Vagina (tissue), 2 donors: Measurements from ENCODE around the gene ENAH.

Source experiments
- POLR2A ChIP-seq, 2 donors: fragments of 450-650 bp; IDR thresholded peaks; one replicate each; pipeline ENCODE4 v1.6.1; 2017; ENCODE audit warnings: antibody characterized with exemption in 2 of 2, mild to moderate bottlenecking in 2 of 2, moderate library complexity in 2 of 2
- POLR2AphosphoS5 ChIP-seq, 2 donors: sonication (generic); formaldehyde crosslinking; IDR thresholded peaks; one replicate each; pipeline ENCODE4 v1.9.0; 2017; ENCODE audit warnings: antibody characterized with exemption in 2 of 2, mild to moderate bottlenecking in 2 of 2, low read depth in 1 of 2; ENCODE audit not compliant: insufficient read depth in 1 of 2
- TF ChIP-seq, protein P1 (sequence below), 3 experiments: fragments of 450-650 bp in 2 of 3; fragments of 200-600 bp in 1 of 3; sonication (generic) in 1 of 3; IDR thresholded peaks; one replicate each; pipeline ENCODE4 v1.5.1; 2017 to 2019; ENCODE audit warnings: antibody characterized with exemption in 3 of 3, mild to moderate bottlenecking in 2 of 3, moderate library complexity in 2 of 3

DNA sequence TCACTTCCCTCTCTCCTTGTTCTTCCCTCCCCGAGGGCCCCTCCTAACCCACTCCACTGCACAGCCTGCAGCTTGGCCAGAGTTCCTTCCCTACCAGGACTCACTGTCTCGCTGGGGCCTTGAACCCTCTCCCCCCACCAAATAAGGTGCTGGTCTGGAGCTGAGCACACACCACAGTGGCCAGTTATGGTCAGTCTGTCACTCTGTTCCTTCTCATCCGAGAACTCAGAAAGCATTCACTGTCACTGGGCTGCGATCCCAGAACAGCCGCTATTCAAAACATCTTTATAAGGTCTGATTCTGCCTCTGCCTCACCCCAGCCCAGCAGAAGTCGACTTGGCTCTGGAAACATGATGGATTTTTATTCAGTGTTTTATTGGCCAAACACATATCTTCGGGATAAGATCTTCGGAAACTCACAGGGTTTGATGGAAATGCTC lies 205.3 kb downstream of the ENAH start:
- TF ChIP-seq POLR2A (IDR thresholded peaks at IDR 0.05), result no peak
- TF ChIP-seq, protein P1, sequence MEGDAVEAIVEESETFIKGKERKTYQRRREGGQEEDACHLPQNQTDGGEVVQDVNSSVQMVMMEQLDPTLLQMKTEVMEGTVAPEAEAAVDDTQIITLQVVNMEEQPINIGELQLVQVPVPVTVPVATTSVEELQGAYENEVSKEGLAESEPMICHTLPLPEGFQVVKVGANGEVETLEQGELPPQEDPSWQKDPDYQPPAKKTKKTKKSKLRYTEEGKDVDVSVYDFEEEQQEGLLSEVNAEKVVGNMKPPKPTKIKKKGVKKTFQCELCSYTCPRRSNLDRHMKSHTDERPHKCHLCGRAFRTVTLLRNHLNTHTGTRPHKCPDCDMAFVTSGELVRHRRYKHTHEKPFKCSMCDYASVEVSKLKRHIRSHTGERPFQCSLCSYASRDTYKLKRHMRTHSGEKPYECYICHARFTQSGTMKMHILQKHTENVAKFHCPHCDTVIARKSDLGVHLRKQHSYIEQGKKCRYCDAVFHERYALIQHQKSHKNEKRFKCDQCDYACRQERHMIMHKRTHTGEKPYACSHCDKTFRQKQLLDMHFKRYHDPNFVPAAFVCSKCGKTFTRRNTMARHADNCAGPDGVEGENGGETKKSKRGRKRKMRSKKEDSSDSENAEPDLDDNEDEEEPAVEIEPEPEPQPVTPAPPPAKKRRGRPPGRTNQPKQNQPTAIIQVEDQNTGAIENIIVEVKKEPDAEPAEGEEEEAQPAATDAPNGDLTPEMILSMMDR (IDR thresholded peaks at IDR 0.05), result no peak
- peak; percentile 56 to 70 for TF ChIP-seq POLR2AphosphoS5 (IDR thresholded peaks at IDR 0.05; ENCODE audit: insufficient read depth in 1 of 2, low read depth in 1 of 2)
